ENCODE measurements around the gene PARVB. TPM values are rescaled to one million over a fixed set of nuclear protein-coding genes. Genes with fewer than 3 reads are reported as not detected.

Gene PARVB
- total RNA-seq, 1 experiment from 2014 or later, result 35.3 TPM

DNA sequence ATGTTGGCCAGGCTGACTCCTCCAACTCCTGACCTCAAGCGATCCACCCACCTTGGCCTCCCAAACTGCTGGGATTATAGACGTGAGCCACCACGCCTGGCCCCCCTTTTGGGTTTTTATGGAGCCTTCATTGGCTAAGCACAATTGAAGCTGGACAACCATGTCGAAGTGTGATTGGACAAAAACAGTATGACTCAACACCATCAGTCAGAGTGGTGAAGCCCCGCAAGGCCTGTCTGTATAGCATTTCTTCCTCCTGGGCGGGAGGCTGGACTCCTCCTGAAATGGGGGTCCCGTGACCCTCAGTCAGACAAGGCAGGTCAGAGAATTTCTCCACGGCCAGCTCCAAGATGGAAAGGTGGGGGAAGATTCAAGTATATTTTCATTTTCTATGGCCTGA, 3.1 kb upstream of the PARVB start:
- Histone ChIP-seq H3K9me3 (ENCODE audit: insufficient read depth, low read depth) (no peaks in the 10 kb centered on the region), H3K4me2 (no peak overlapping the region), H3K4me3 (no peak overlapping the region), H2AFZ (no peak overlapping the region), H3K36me3 (ENCODE audit: low read depth) (no peaks in the 10 kb centered on the region), H4K20me1 (ENCODE audit: insufficient read depth) (no peaks in the 10 kb centered on the region), H3K27ac (no peak overlapping the region), H3K4me1 (replicated peaks; ENCODE audit: insufficient read depth) (peaks cover 5% of the 10 kb centered on the region), H3K27me3 (ENCODE audit: insufficient read depth, low read depth) (no peaks in the 10 kb centered on the region), H3F3A (ENCODE audit: insufficient read depth, low read depth) (no peaks in the 10 kb centered on the region), H3K79me2 (ENCODE audit: low read depth) (peaks cover 6% of the 10 kb centered on the region), H3K9me2 (ENCODE audit: insufficient read depth) (no peaks in the 10 kb centered on the region)
- no peak for DNase-seq
- ChIA-PET CTCF (no interaction called here), POLR2A (ENCODE audit: unreplicated experiment) (no interaction called here)
- TF ChIP-seq CTCF (conservative IDR thresholded peaks at IDR 0.05) (no peak), EZH2 (IDR thresholded peaks at IDR 0.05; ENCODE audit: low read depth) (no peak)
- intact Hi-C loops (cut with micrococcal nuclease; ENCODE audit: unreplicated experiment), result no loop called here
- TSS peak; percentile 8 for BruUV-seq (replicated peaks)

- BruUV-seq (replicated peaks), result no TSS peak
- peak overlapping the region; percentile 100 for H2AFZ ChIP-seq
- H3K9me2 ChIP-seq (ENCODE audit: insufficient read depth), result no peaks in the 10 kb centered on the region
- peaks cover 5% of the 10 kb centered on the region for H3K4me1 ChIP-seq (replicated peaks; ENCODE audit: insufficient read depth)
- H3K9me3 ChIP-seq (ENCODE audit: insufficient read depth, low read depth), result no peaks in the 10 kb centered on the region
- H3K27me3 ChIP-seq (ENCODE audit: insufficient read depth, low read depth), result no peaks in the 10 kb centered on the region
- peaks cover 5% of the 10 kb centered on the region; the same call in 1 of the 2 replicates for H4K20me1 ChIP-seq (ENCODE audit: insufficient read depth)
- ChIA-PET CTCF (interaction anchor here (0.6 kb wide), 1 partner anchor 157 kb away, joined by 5 read pairs; the partner anchor contains the start of gene PARVG), POLR2A (ENCODE audit: unreplicated experiment) (interaction anchor here (0.6 kb wide), 1 partner anchor 307 kb away, joined by 3 read pairs; no protein-coding TSS in a partner anchor)
- intact Hi-C loops (cut with micrococcal nuclease; ENCODE audit: unreplicated experiment), result no loop called here
- TF ChIP-seq CTCF (conservative IDR thresholded peaks at IDR 0.05), result no peak
- no peak for TF ChIP-seq EZH2 (IDR thresholded peaks at IDR 0.05; ENCODE audit: low read depth)
- H3K27ac ChIP-seq, result no peak overlapping the region
- peak overlapping the region; percentile 98 for H3K4me3 ChIP-seq
- H3K79me2 ChIP-seq (ENCODE audit: low read depth), result peaks cover 6% of the 10 kb centered on the region
- peak in 1 of 2 experiments; percentile 30 for DNase-seq
- H3K4me2 ChIP-seq, result peak overlapping the region; percentile 100
- no peaks in the 10 kb centered on the region for H3F3A ChIP-seq (ENCODE audit: insufficient read depth, low read depth)
- H3K36me3 ChIP-seq (ENCODE audit: low read depth), result no peaks in the 10 kb centered on the region
Measured at GRCh38 chr22:44023404-44024287, 456 bp upstream of the PARVB start.

DNA sequence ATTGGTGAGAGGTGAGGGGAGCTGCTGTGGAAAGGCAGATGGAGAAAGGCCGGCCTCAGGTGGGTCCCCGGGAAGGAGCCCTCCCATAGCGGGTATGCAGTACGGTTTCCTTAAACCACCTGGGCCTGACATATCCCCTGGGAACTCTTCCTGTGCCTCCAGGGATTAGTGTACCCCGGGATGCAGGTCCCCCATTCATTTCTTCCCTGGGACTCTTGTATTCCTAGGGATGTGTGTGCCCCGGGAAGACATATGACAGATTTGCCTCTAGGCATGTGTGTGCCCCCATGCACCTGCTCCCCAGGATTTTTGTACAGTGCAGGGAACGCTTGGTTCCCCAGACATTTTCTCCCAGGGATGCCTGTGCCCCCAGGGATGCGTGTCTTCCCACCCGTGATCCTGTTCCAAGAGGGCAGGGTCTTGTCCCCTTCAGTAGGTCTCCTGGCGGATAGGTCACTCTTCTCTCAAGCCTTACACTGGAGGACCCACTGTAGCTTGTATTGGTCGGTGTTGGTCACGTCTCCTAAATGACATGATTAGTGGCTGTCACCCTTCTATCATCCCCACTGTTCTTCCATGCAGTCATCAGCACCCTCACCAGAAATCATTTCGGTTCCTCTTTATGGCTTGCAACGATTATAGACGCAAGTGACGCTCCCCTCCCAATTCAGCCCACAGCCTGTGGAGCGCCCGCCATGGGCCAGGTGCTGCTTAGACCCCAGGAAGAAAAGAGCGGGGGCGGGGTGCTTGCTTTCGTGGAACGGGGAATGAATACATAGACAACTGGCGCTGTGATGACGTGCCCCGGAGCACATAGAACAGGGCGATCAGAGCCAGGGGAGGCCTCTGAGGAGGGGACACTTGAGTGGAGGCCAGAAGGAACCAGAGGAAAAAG, 1.3 kb downstream of the PARVB start:
- TF ChIP-seq CTCF (conservative IDR thresholded peaks at IDR 0.05), result no peak
- no peak for TF ChIP-seq EZH2 (IDR thresholded peaks at IDR 0.05; ENCODE audit: low read depth)
- POLR2A ChIA-PET (ENCODE audit: unreplicated experiment), result interaction anchor here (0.7 kb wide), 1 partner anchor 916 kb away, joined by 3 read pairs; no protein-coding TSS in a partner anchor
- no peaks in the 10 kb centered on the region for H3F3A ChIP-seq (ENCODE audit: insufficient read depth, low read depth)
- BruUV-seq (replicated peaks), result TSS peak; percentile 71
- no peaks in the 10 kb centered on the region for H3K36me3 ChIP-seq (ENCODE audit: low read depth)
- H3K27me3 ChIP-seq (ENCODE audit: insufficient read depth, low read depth), result no peaks in the 10 kb centered on the region
- CTCF ChIA-PET, result no interaction called here
- no peak for DNase-seq
- 0 out of 2 replicates have a peak overlapping the region, but pooled peaks have one; percentile 69 for H2AFZ ChIP-seq
- H3K79me2 ChIP-seq (ENCODE audit: low read depth), result peaks cover 6% of the 10 kb centered on the region
- peaks cover 5% of the 10 kb centered on the region for H3K4me1 ChIP-seq (replicated peaks; ENCODE audit: insufficient read depth)
- peak overlapping the region; percentile 89 for H3K4me2 ChIP-seq
- no peaks in the 10 kb centered on the region for H3K9me2 ChIP-seq (ENCODE audit: insufficient read depth)
- no peaks in the 10 kb centered on the region for H3K9me3 ChIP-seq (ENCODE audit: insufficient read depth, low read depth)
- H3K27ac ChIP-seq, result no peak overlapping the region
- intact Hi-C loops (cut with micrococcal nuclease; ENCODE audit: unreplicated experiment), result no loop called here
- H3K4me3 ChIP-seq, result peak overlapping the region; percentile 62; the same call in 1 of the 2 replicates
- peaks cover 5% of the 10 kb centered on the region; the same call in 1 of the 2 replicates for H4K20me1 ChIP-seq (ENCODE audit: insufficient read depth)
